B cell (primary cell): ENCODE measurements around the gene ILDR2. TPM values are rescaled to one million over a fixed set of nuclear protein-coding genes. Genes with fewer than 3 reads are reported as not detected.
A peak's percentile ranks its signal among the peaks of the same experiment; 100 is the strongest.

Experiments
- polyA plus RNA-seq: library from polyadenylated mRNA; depleted of rRNA; stranded (reverse); fragments of >200 nt; gene quantifications from 2 replicates; pipeline ENCODE4 v1.2.3, GENCODE V29; 2012
- small RNA-seq: library from RNA; depleted of rRNA; stranded (forward); fragments of <200 nt; gene quantifications from one replicate; pipeline ENCODE3, GENCODE V24; 2012; ENCODE audit warnings: low replicate concordance, low read depth; ENCODE audit not compliant: insufficient read length
- total RNA-seq, 2 donors: library from RNA; stranded (reverse); fragments of 120-200 nt in 1 of 2; gene quantifications; 1 replicate in 1 of 2; 2 replicates in 1 of 2; pipeline versions ENCODE4 v1.2.3 to v1.2.4, GENCODE V29; 2013 to 2022

The ILDR2 gene
- total and polyA plus RNA-seq, 2 donors (not counting 1 experiment from before 2014, with no cell fraction given): 0.01 TPM; not detected in 1

Small RNA genes lying within 50 kb of the gene (small RNA-seq; reads per million reads assigned to genes)
- gene RNA5SP65: 5.5 reads per million, percentile 71 among the genes with 10 or more reads in this experiment

Other genes with a start within 250 kb of the ILDR2 start
- gene POGK, start 136.1 kb downstream of the ILDR2 start, total RNA-seq: 40.8 and 45.0 TPM in 2 replicates
- 10.4 and 12.7 TPM in 2 replicates for gene POGK, start 136.1 kb downstream of the ILDR2 start, polyA plus RNA-seq
- gene TADA1, start 99.3 kb downstream of the ILDR2 start, total RNA-seq: 12.9 and 13.1 TPM in 2 replicates
- 12.0 and 13.0 TPM in 2 replicates for gene TADA1, start 99.3 kb downstream of the ILDR2 start, polyA plus RNA-seq
- not detected in 2 replicates for gene MAEL, start 13.7 kb upstream of the ILDR2 start, total RNA-seq
- 0.04 TPM in 1 of 2 replicates, not detected in the other for gene MAEL, start 13.7 kb upstream of the ILDR2 start, polyA plus RNA-seq
- gene GPA33, start 114.8 kb upstream of the ILDR2 start, total RNA-seq: 0.34 and 0.91 TPM in 2 replicates
- gene GPA33, start 114.8 kb upstream of the ILDR2 start, polyA plus RNA-seq: 2.4 and 2.5 TPM in 2 replicates
- not detected in 2 replicates for gene STYXL2, start 118.5 kb upstream of the ILDR2 start, total RNA-seq
- not detected in 2 replicates for gene STYXL2, start 118.5 kb upstream of the ILDR2 start, polyA plus RNA-seq
- 47.4 and 48.8 TPM in 2 replicates for gene POU2F1, start 245.3 kb upstream of the ILDR2 start, total RNA-seq
- 5.2 and 11.1 TPM in 2 replicates for gene POU2F1, start 245.3 kb upstream of the ILDR2 start, polyA plus RNA-seq